DND-41 (cell line): Measurements from ENCODE around the gene CARD19.

ENCODE experiments used
- EZH2 ChIP-seq: IDR thresholded peaks from 3 replicates; pipeline ENCODE4 v1.6.1; 2012; ENCODE audit warnings: borderline replicate concordance, low read depth, mild to moderate bottlenecking, moderate library complexity, low read length, inconsistent platforms; ENCODE audit not compliant: severe bottlenecking
- TF ChIP-seq, protein P1 (sequence below): IDR thresholded peaks from 2 replicates; pipeline ENCODE4 v1.5.1; 2012; ENCODE audit warnings: borderline replicate concordance, low read length, moderate library complexity, mild to moderate bottlenecking; ENCODE audit not compliant: poor library complexity, severe bottlenecking; ENCODE audit errors: extremely low read depth

DNA sequence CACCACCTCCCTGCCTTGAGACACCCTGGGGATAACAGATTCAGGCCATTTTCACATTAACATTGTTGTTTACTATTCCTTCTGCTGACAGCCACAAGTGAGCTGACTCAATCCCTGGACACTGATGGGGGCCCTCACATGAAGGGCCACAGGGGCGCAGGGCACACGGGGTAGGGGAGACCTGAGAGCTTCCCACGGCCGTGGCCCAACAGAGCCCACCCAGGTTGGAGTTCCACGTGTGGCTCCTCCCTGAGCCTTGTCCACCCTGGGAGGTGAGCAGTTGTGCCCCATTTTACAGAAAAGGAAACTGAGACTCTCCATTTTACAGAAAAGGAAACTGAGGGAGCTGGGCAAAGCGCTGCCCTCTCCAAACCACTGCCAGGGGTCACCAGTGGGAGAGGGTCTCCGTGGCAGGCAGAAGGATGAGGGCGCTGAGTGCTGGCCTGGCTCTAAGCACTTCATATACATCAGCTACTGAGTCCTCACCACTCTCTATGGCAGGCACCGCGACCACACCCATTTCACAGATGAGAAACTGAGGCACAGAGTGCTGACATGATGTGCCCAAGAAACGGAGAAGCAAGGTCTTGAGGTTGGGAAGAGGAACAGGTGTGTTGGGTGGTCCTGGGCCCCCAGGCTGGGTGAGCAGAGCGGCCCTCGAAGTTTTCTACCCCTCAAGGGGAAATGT lies 35.7 kb downstream of the CARD19 start:
- TF ChIP-seq, protein P1, sequence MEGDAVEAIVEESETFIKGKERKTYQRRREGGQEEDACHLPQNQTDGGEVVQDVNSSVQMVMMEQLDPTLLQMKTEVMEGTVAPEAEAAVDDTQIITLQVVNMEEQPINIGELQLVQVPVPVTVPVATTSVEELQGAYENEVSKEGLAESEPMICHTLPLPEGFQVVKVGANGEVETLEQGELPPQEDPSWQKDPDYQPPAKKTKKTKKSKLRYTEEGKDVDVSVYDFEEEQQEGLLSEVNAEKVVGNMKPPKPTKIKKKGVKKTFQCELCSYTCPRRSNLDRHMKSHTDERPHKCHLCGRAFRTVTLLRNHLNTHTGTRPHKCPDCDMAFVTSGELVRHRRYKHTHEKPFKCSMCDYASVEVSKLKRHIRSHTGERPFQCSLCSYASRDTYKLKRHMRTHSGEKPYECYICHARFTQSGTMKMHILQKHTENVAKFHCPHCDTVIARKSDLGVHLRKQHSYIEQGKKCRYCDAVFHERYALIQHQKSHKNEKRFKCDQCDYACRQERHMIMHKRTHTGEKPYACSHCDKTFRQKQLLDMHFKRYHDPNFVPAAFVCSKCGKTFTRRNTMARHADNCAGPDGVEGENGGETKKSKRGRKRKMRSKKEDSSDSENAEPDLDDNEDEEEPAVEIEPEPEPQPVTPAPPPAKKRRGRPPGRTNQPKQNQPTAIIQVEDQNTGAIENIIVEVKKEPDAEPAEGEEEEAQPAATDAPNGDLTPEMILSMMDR = no peak
- no peak for TF ChIP-seq EZH2
